ENCODE data around the gene GSPT1.

DNA sequence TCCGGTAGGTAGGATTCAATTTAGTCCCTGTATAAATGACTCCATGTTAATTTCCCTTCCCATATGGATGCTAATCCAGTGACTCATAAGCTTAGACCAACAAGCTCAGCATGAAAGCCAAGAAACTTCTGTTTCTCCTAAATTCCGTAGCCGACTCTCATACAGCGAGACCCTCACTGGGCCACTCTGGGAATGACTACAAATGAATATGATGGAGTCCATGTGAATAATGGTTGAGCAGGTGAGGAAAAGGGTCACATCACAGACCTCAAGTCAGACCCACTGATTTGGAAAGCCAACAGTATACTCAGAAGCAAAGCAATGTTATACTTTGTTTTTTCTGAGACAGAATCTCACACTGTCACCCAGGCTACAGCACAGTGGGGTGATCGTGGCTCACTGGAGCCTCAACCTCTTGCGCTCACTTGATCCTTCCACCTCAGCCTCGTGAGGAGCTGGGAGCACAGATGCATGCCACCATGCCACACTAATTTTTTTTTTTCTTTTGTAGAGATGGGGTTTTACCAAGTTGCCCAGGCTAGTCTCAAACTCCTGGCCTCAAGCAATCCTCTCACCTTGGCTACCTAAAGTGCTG is 79.0 kb downstream of the GSPT1 start:
- no peak for TF ChIP-seq RCOR1 (IDR thresholded peaks at IDR 0.05; ENCODE audit: low read length)
- TF ChIP-seq SIN3A (IDR thresholded peaks at IDR 0.05; ENCODE audit: borderline replicate concordance, low read depth, low read length): no peak
- no peak for TF ChIP-seq ELF1 (IDR thresholded peaks at IDR 0.05)
- no peak for TF ChIP-seq GABPA (IDR thresholded peaks at IDR 0.05; ENCODE audit: low read depth)
- no peak for TF ChIP-seq EZH2phosphoT487 (IDR thresholded peaks at IDR 0.05; ENCODE audit: borderline replicate concordance, low read depth)
- TF ChIP-seq, protein P1, sequence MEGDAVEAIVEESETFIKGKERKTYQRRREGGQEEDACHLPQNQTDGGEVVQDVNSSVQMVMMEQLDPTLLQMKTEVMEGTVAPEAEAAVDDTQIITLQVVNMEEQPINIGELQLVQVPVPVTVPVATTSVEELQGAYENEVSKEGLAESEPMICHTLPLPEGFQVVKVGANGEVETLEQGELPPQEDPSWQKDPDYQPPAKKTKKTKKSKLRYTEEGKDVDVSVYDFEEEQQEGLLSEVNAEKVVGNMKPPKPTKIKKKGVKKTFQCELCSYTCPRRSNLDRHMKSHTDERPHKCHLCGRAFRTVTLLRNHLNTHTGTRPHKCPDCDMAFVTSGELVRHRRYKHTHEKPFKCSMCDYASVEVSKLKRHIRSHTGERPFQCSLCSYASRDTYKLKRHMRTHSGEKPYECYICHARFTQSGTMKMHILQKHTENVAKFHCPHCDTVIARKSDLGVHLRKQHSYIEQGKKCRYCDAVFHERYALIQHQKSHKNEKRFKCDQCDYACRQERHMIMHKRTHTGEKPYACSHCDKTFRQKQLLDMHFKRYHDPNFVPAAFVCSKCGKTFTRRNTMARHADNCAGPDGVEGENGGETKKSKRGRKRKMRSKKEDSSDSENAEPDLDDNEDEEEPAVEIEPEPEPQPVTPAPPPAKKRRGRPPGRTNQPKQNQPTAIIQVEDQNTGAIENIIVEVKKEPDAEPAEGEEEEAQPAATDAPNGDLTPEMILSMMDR (IDR thresholded peaks at IDR 0.05): no peak
- no peak for TF ChIP-seq TCF12 (IDR thresholded peaks at IDR 0.05)
- TF ChIP-seq, protein P2, sequence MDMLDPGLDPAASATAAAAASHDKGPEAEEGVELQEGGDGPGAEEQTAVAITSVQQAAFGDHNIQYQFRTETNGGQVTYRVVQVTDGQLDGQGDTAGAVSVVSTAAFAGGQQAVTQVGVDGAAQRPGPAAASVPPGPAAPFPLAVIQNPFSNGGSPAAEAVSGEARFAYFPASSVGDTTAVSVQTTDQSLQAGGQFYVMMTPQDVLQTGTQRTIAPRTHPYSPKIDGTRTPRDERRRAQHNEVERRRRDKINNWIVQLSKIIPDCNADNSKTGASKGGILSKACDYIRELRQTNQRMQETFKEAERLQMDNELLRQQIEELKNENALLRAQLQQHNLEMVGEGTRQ (IDR thresholded peaks at IDR 0.05; ENCODE audit: borderline replicate concordance, low read depth, low read length): no peak
